ENCODE measurements around the gene TSPAN3.

The TSPAN3 gene

GRCh38 chr15:77021088-77021481, 49.8 kb downstream of the TSPAN3 start:
- DNase-seq, result no peak

GRCh38 chr15:77020348-77021087, 50.4 kb downstream of the TSPAN3 start:
- no peak for DNase-seq

GRCh38 chr15:77019521-77020331, 51.2 kb downstream of the TSPAN3 start:
- no peak for DNase-seq

GRCh38 chr15:77018796-77019505, 52.0 kb downstream of the TSPAN3 start:
- no peak for DNase-seq

GRCh38 chr15:77017761-77018720, 52.9 kb downstream of the TSPAN3 start:
- no peak for DNase-seq

- DNase-seq, result no peak
Measured at GRCh38 chr15:77017091-77017660, 53.7 kb downstream of the TSPAN3 start.

- no peak for DNase-seq
Measured at GRCh38 chr15:77016321-77016695, 54.6 kb downstream of the TSPAN3 start.

- no peak for DNase-seq
Measured at GRCh38 chr15:77015646-77016320, 55.1 kb downstream of the TSPAN3 start.

- no peak for DNase-seq
Measured at GRCh38 chr15:77014132-77015081, 56.5 kb downstream of the TSPAN3 start.

- DNase-seq, result no peak
Measured at GRCh38 chr15:77013776-77014131, 57.2 kb downstream of the TSPAN3 start.

GRCh38 chr15:77012868-77013267, 58.0 kb downstream of the TSPAN3 start:
- DNase-seq, result no peak

GRCh38 chr15:77012117-77012712, 58.7 kb downstream of the TSPAN3 start:
- no peak for DNase-seq

- no peak for DNase-seq
Measured at GRCh38 chr15:77010857-77011256, 60.1 kb downstream of the TSPAN3 start.

GRCh38 chr15:77010312-77010686, 60.6 kb downstream of the TSPAN3 start:
- no peak for DNase-seq

- no peak for DNase-seq
Measured at GRCh38 chr15:77009646-77010311, 61.1 kb downstream of the TSPAN3 start.

- no peak for DNase-seq
Measured at GRCh38 chr15:77009176-77009575, 61.7 kb downstream of the TSPAN3 start.

GRCh38 chr15:77004189-77004588, 66.7 kb downstream of the TSPAN3 start:
- no peak for DNase-seq

GRCh38 chr15:77002954-77003912, 67.7 kb downstream of the TSPAN3 start:
- DNase-seq, result no peak
